IMR-90 (cell line): ENCODE data around the gene POC1B. TPM values are rescaled to one million over a fixed set of nuclear protein-coding genes. Genes with fewer than 3 reads are reported as not detected.

ENCODE experiments used
- ATAC-seq: fragments of 200-7000 bp; cut with Tn5 transposase; 2 replicates; pipeline ENCODE4 v1.9.1; 2020; ENCODE audit warnings: low read depth, mild to moderate bottlenecking, moderate library complexity
- BruUV-seq: library from RNA; stranded (reverse); fragments of 400-500 nt; replicated peaks from 2 replicates; lab custom pipeline; 2021; lab: Mats Ljungman, UMichigan
- CTCF ChIA-PET: fragments of 300-600 bp; formaldehyde crosslinking; extraction: SDS; loops from one replicate; lab custom pipeline; 2021; ENCODE audit warnings: antibody characterized with exemption; lab: Yijun Ruan, JAX
- POLR2A ChIA-PET: fragments of 300-600 bp; sonication (Branson Sonifier 250); formaldehyde crosslinking; loops from one replicate; lab custom pipeline; 2022; ENCODE audit warnings: antibody characterized with exemption; ENCODE audit not compliant: unreplicated experiment; lab: Charles Lee
- DNase-seq: peaks from one replicate; pipeline ENCODE4 v3.0.0; 2013
- H2AFZ ChIP-seq: replicated peaks from 2 replicates; pipeline ENCODE3; 2013; ENCODE audit warnings: low read length, mild to moderate bottlenecking; ENCODE audit not compliant: poor library complexity
- H2AK5ac ChIP-seq: 2 replicates; pipeline ENCODE4 v1.6.1; 2013; ENCODE audit warnings: low read depth, low read length, inconsistent platforms
- H2AK9ac ChIP-seq: replicated peaks from 2 replicates; pipeline ENCODE3; 2013; ENCODE audit warnings: mild to moderate bottlenecking, low read depth, low read length, moderate library complexity; ENCODE audit not compliant: poor library complexity
- H2BK120ac ChIP-seq: 2 replicates; pipeline ENCODE4 v1.6.1; 2013; ENCODE audit warnings: low read depth, low read length, inconsistent platforms
- H2BK15ac ChIP-seq: 3 replicates; pipeline ENCODE4 v1.6.1; 2013; ENCODE audit warnings: low read depth, low read length, inconsistent platforms
- H2BK20ac ChIP-seq: 2 replicates; pipeline ENCODE4 v1.6.1; 2013; ENCODE audit warnings: low read depth, mild to moderate bottlenecking, inconsistent platforms, low read length, moderate library complexity
- H2BK5ac ChIP-seq: 2 replicates; pipeline ENCODE4 v1.6.1; 2013; ENCODE audit warnings: mild to moderate bottlenecking, low read depth, low read length, inconsistent platforms; ENCODE audit not compliant: poor library complexity, severe bottlenecking
- H3K14ac ChIP-seq: replicated peaks from 2 replicates; pipeline ENCODE4 v1.6.1; 2013; ENCODE audit warnings: low read depth, low read length, inconsistent platforms
- H3K18ac ChIP-seq: 2 replicates; pipeline ENCODE4 v1.6.1; 2013; ENCODE audit warnings: low read depth, low read length, control low read depth
- H3K23ac ChIP-seq: 2 replicates; pipeline ENCODE4 v1.6.1; 2013; ENCODE audit warnings: low read depth, low read length, inconsistent platforms
- H3K27ac ChIP-seq: 2 replicates; pipeline ENCODE4 v1.5.1; 2013; ENCODE audit warnings: mild to moderate bottlenecking, control low read depth, low read length; ENCODE audit not compliant: insufficient read depth
- H3K27me3 ChIP-seq: 2 replicates; pipeline ENCODE4 v1.6.1; 2013; ENCODE audit warnings: low read length; ENCODE audit not compliant: control insufficient read depth, insufficient read depth
- H3K36me3 ChIP-seq: 2 replicates; pipeline ENCODE4 v1.6.1; 2013; ENCODE audit warnings: low read length, mixed read lengths; ENCODE audit not compliant: control insufficient read depth, insufficient read depth
- H3K4ac ChIP-seq: 2 replicates; pipeline ENCODE4 v1.6.1; 2013; ENCODE audit warnings: low read depth, low read length, inconsistent platforms
- H3K4me1 ChIP-seq: 2 replicates; pipeline ENCODE4 v1.6.1; 2013; ENCODE audit warnings: low read length, mixed read lengths; ENCODE audit not compliant: control insufficient read depth, insufficient read depth
- H3K4me2 ChIP-seq: 2 replicates; pipeline ENCODE4 v1.6.1; 2013; ENCODE audit warnings: low read depth, mild to moderate bottlenecking, control low read depth, low read length, moderate library complexity
- H3K4me3 ChIP-seq: 2 replicates; pipeline ENCODE4 v1.5.1; 2013; ENCODE audit warnings: low read depth, mild to moderate bottlenecking, control low read depth, low read length, moderate library complexity; ENCODE audit not compliant: insufficient read depth
- H3K56ac ChIP-seq: 2 replicates; pipeline ENCODE4 v1.6.1; 2013; ENCODE audit warnings: low read length, inconsistent platforms; ENCODE audit not compliant: insufficient read depth; ENCODE audit errors: extremely low read depth
- H3K79me1 ChIP-seq, 2 experiments: 2 replicates each; pipeline ENCODE4 v1.6.1; 2013; ENCODE audit warnings: low read length in 2 of 2, inconsistent platforms in 1 of 2, low read depth in 1 of 2
- H3K9ac ChIP-seq: 2 replicates; pipeline ENCODE4 v1.6.1; 2013; ENCODE audit warnings: low read depth, low read length, control low read depth
- H3K9me1 ChIP-seq: 2 replicates; pipeline ENCODE4 v1.6.1; 2013; ENCODE audit warnings: low read length, inconsistent platforms; ENCODE audit not compliant: insufficient read depth
- H3K9me3 ChIP-seq: 2 replicates; pipeline ENCODE4 v1.6.1; 2013; ENCODE audit warnings: low read length; ENCODE audit not compliant: control insufficient read depth, insufficient read depth
- H4K20me1 ChIP-seq: 2 replicates; pipeline ENCODE4 v1.6.1; 2013; ENCODE audit warnings: low read length, inconsistent platforms; ENCODE audit not compliant: insufficient read depth
- H4K5ac ChIP-seq: 2 replicates; pipeline ENCODE4 v1.6.1; 2013; ENCODE audit warnings: mild to moderate bottlenecking, low read depth, low read length, control low read depth
- H4K8ac ChIP-seq, 2 experiments: 2 replicates each; pipeline ENCODE4 v1.6.1; 2013; ENCODE audit warnings: low read depth in 2 of 2, low read length in 2 of 2, control low read depth in 1 of 2, inconsistent platforms in 1 of 2
- H4K91ac ChIP-seq: 2 replicates; pipeline ENCODE4 v1.6.1; 2013; ENCODE audit warnings: low read depth, low read length, inconsistent platforms; ENCODE audit not compliant: insufficient read depth
- BHLHE40 ChIP-seq: fragments of 150-350 bp; IDR thresholded peaks from 2 replicates; pipeline ENCODE4 v1.6.1; 2016; ENCODE audit warnings: mild to moderate bottlenecking, low read depth, low read length
- CEBPB ChIP-seq: IDR thresholded peaks from 2 replicates; pipeline ENCODE4 v1.6.1; 2012; ENCODE audit warnings: low read depth, low read length, improper control_type of control experiment
- CHD1 ChIP-seq: IDR thresholded peaks from 2 replicates; pipeline ENCODE4 v1.6.1; 2012; ENCODE audit warnings: low read depth, low read length, improper control_type of control experiment
- CTCF ChIP-seq: conservative IDR thresholded peaks from 2 replicates; pipeline ENCODE4 v1.5.1; 2012; ENCODE audit warnings: mild to moderate bottlenecking, low read depth, low read length, improper control_type of control experiment
- ELK1 ChIP-seq: fragments of 150-350 bp; IDR thresholded peaks from 2 replicates; pipeline ENCODE4 v1.6.1; 2016; ENCODE audit warnings: low read depth, mild to moderate bottlenecking, low read length, moderate library complexity, borderline replicate concordance
- FOS ChIP-seq: fragments of 150-350 bp; IDR thresholded peaks from 2 replicates; pipeline ENCODE4 v1.6.1; 2016; ENCODE audit warnings: low read depth, low read length
- MAFK ChIP-seq: IDR thresholded peaks from 2 replicates; pipeline ENCODE4 v1.6.1; 2012; ENCODE audit warnings: low read depth, low read length, improper control_type of control experiment
- MAZ ChIP-seq: IDR thresholded peaks from 2 replicates; pipeline ENCODE4 v1.6.1; 2012; ENCODE audit warnings: low read depth, mild to moderate bottlenecking, low read length, improper control_type of control experiment, moderate library complexity, borderline replicate concordance
- MXI1 ChIP-seq: IDR thresholded peaks from 2 replicates; pipeline ENCODE4 v1.6.1; 2012; ENCODE audit warnings: low read depth, mild to moderate bottlenecking, low read length, moderate library complexity, borderline replicate concordance
- POLR2A ChIP-seq: IDR thresholded peaks from 2 replicates; pipeline ENCODE4 v1.6.1; 2012; ENCODE audit warnings: mild to moderate bottlenecking, low read depth, low read length
- RAD21 ChIP-seq: IDR thresholded peaks from 2 replicates; pipeline ENCODE4 v1.6.1; 2012; ENCODE audit warnings: low read length, improper control_type of control experiment
- RCOR1 ChIP-seq: IDR thresholded peaks from 2 replicates; pipeline ENCODE4 v1.6.1; 2012; ENCODE audit warnings: mild to moderate bottlenecking, low read length, improper control_type of control experiment; ENCODE audit not compliant: insufficient replicate concordance
- RFX5 ChIP-seq: IDR thresholded peaks from 2 replicates; pipeline ENCODE4 v1.8.0; 2012; ENCODE audit warnings: low read depth, mild to moderate bottlenecking, low read length, moderate library complexity
- SMC3 ChIP-seq: fragments of 150-350 bp; IDR thresholded peaks from 2 replicates; pipeline ENCODE4 v1.6.1; 2016; ENCODE audit warnings: low read depth, mild to moderate bottlenecking, antibody characterized with exemption, low read length, moderate library complexity
- WGBS, 2 experiments: methylation state at CpG; one replicate each; pipeline versions ENCODE4 v1.1.5 to v1.1.7; 2013; ENCODE audit warnings: missing lambda C conversion rate in 2 of 2; ENCODE audit not compliant: insufficient read length in 1 of 2; ENCODE audit errors: extremely low coverage in 2 of 2; 5-methylcytosine and 5-hydroxymethylcytosine counted together
- dilution Hi-C: fragments of 300-500 bp; cut with HindIII; formaldehyde crosslinking; loops from one replicate; pipeline ENCODE4 v1.14.3; 2018; ENCODE audit warnings: low sequenced_read_pairs; ENCODE audit not compliant: unreplicated experiment
- in situ Hi-C: fragments of 300-500 bp; cut with MboI; formaldehyde crosslinking; loops from 3 replicates; pipeline ENCODE4 v1.14.3; 2019; ENCODE audit warnings: low sequenced_read_pairs, inconsistent platforms, mixed read lengths
- intact Hi-C: fragments of 100-400 bp; cut with micrococcal nuclease; formaldehyde crosslinking; loops from 2 replicates; pipeline ENCODE4 v1.10.0; 2022
- polyA plus RNA-seq, 3 experiments: library from polyadenylated mRNA; depleted of rRNA; stranded (reverse); fragments of >200 nt; gene quantifications; 2 replicates each; pipeline ENCODE4 v1.2.3, GENCODE V29; 2012; ENCODE audit warnings: low replicate concordance in 1 of 3
- total RNA-seq: library from RNA; depleted of rRNA; stranded (reverse); fragments of >200 nt; gene quantifications from 2 replicates; pipeline ENCODE4 v1.2.3, GENCODE V29; 2012

POC1B gene
- total and polyA plus RNA-seq, 2 of the 4 experiments (the other 2 are of a cell fraction) = 5.0 to 10.4 TPM

- no peak for DNase-seq
- 92% methylated on average over 2 of the region's 5 CpGs; no CpG with 5 or more reads in 1 of the 2 experiments for WGBS, 2 experiments
- Histone ChIP-seq H2BK20ac (peak overlapping the region; percentile 90), H3K4me2 (no peak overlapping the region; the same call in 1 of the 2 replicates), H3K4me3 (no peak overlapping the region), H3K27me3 (no peaks in the 10 kb centered on the region), H3K9me3 (no peaks in the 10 kb centered on the region), H3K9ac (no peak overlapping the region), H4K91ac (peak overlapping the region; percentile 87), H3K79me1 (peaks cover 0 to 25% of the 10 kb centered on the region in 2 experiments; a peak in 2 of 4 replicates), H3K9me1 (peaks cover 23% of the 10 kb centered on the region), H4K5ac (0 out of 2 replicates have a peak overlapping the region, but pooled peaks have one; percentile 26), H2BK5ac (peak overlapping the region; percentile 89), H2AK5ac (peak overlapping the region; percentile 90), H3K36me3 (no peaks in the 10 kb centered on the region), H4K8ac (peak overlapping the region; percentile 75 to 80; a peak in 3 of 4 replicates), H3K14ac (peak overlapping the region; percentile 94), H3K4ac (peak overlapping the region; percentile 91), H2BK15ac (peak overlapping the region; percentile 93; the same call in 2 of the 3 replicates), H4K20me1 (no peaks in the 10 kb centered on the region), H2AK9ac (peak overlapping the region; percentile 3), H3K4me1 (peaks cover 18% of the 10 kb centered on the region), H3K23ac (peak overlapping the region; percentile 82; the same call in 1 of the 2 replicates), H3K27ac (peak overlapping the region; percentile 72; the same call in 1 of the 2 replicates), H2AFZ (peak overlapping the region; percentile 9), H2BK120ac (peak overlapping the region; percentile 87), H3K18ac (peak overlapping the region; percentile 48; the same call in 1 of the 2 replicates), H3K56ac (no peak overlapping the region; the same call in 1 of the 2 replicates)
- ChIA-PET POLR2A (no interaction called here), CTCF (no interaction called here)
- intact Hi-C loops = loop anchor here (5.0 kb wide), 1 partner anchor 34 kb away; no protein-coding TSS in a partner anchor
- in situ Hi-C loops = no loop called here
- dilution Hi-C loops = no loop called here
- no peak for ATAC-seq
- BruUV-seq = no TSS peak
- TF ChIP-seq CHD1 (no peak), CTCF (no peak), POLR2A (no peak), MAZ (no peak), RCOR1 (no peak), ELK1 (no peak), RFX5 (no peak), FOS (no peak), BHLHE40 (no peak), RAD21 (no peak), SMC3 (no peak), MAFK (no peak), CEBPB (no peak), MXI1 (no peak)
These were observed 107.5 kb downstream of the POC1B start for GRCh38 chr12:89418228-89418910.
